Stimulated activated CD4-positive, alpha-beta T cell treated with anti-CD3 and anti-CD28 coated beads, TNF-alpha, amount 100 ng/mL, for 24 hours (primary cell): Measurements from ENCODE around the gene IGFBP3.
"Not testable (repeated sequence)": the region's sequence is repeated elsewhere in the genome, so short reads cannot be mapped to it uniquely, and the experiment has no call there.

Experiments used
- DNase-seq, 3 experiments: peaks; one replicate each; pipeline ENCODE4 v3.0.0-alpha.2; 2020; ENCODE audit warnings: low read depth in 3 of 3

Gene IGFBP3, protein sequence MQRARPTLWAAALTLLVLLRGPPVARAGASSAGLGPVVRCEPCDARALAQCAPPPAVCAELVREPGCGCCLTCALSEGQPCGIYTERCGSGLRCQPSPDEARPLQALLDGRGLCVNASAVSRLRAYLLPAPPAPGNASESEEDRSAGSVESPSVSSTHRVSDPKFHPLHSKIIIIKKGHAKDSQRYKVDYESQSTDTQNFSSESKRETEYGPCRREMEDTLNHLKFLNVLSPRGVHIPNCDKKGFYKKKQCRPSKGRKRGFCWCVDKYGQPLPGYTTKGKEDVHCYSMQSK

DNA sequence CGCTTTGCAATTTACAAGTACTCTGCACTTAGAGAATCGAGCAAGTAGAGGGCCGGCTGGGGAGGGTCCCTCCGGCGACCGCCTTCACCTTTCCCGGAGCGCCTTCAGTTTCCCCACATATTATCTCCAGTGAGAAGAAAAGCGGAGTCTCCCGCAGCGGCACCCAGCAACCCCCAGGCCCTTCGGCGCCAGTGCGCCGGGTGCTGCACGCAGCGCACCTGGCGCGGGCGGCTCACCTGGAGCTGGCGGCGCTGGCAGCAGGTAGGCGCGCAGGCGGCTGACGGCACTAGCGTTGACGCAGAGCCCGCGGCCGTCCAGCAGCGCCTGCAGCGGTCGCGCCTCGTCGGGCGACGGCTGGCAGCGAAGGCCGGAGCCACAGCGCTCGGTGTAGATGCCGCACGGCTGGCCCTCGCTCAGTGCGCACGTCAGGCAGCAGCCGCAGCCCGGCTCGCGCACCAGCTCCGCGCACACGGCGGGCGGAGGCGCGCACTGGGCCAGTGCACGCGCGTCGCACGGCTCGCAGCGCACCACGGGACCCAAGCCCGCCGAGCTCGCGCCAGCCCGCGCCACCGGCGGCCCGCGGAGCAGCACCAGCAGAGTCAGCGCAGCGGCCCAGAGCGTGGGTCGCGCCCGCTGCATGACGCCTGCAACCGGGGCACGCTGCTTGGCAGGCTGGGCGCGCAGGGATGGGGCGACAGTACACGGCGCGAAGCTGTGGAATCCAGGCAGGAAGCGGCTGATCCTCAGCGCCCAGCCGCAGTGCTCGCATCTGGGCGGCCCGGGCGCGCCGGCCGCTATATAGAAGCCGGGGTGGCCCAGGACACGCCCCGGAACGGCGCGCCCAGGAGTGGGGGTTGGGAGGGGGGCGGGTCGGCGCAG, at the start of gene IGFBP3:
TSS of gene IGFBP3 (minus strand) at position 771 of the 879 bp plus-strand sequence. CDS start at position 639, 132 bp downstream.
- no peak for DNase-seq

DNA sequence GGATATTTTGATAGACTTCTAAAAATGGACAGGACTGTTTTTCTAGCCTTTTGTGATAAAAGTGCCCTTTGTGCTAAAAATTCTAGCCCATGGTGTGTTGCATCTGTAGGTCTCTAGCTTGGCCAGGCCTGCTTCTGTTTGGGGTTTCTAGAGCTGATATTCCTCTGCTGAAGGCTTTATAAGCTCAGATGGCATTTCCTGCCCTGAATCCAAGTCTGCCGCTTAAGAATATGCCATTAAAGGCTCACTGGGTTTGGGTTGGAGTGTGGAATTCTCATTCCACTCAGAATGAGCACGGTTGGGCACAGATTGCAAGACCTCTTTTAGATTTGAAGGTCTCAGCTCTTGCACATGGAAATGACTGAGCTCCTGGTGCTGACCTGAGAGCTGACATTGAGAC, 49.4 kb upstream of the IGFBP3 start:
- DNase-seq: no peak

DNA sequence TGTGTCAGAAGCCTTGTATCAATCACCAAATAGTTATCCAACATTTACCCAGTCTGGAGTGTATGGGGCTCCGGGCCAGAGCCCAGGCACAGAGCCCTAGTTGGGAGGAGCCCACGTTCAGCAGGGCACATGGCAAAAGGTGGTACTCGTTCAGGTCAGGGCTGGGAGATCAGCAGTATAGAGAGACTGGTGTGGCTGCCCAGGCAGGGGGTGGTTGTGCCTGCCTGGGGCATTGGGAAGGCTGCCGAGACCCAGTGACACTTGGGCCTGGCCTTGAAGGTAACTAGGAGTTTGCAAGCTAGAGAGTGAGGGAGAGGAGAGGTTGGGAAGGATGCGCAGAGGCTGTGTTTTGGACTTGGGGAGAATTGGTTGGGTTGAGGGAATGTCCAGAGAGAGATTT, 48.9 kb upstream of the IGFBP3 start:
- no peak for DNase-seq

DNA sequence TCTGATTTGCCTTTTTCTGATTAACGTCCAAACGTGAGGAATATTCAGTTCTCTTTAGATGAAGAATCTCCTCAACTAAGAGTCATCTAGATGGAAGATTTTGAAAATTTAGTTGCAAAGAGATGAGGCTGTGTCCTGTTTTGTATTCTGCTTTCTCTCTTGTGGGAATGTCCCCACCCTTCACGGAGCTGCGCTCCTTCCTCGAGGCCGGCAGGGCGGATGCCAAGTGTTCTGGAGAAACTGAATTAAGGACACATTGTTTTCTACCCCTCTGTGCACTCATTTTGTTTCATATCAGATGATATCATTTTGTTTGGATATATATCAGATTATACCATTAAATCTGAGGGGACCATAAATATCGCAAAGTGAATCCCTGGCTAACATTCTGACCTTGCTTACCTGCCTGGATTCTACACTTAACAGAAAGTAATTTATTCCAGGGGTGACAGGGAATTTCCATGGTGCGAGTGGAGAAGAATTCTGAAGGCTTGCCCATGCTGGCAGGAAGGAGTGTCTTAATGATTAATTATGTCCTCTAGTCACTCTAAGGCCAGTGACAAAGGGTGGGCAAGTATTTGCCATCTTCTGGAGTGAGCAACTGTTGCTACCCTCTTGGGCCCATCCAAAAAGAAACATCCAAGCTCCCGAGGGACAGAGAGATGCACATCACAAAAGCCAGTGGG, 47.9 kb upstream of the IGFBP3 start:
- DNase-seq: no peak

DNA sequence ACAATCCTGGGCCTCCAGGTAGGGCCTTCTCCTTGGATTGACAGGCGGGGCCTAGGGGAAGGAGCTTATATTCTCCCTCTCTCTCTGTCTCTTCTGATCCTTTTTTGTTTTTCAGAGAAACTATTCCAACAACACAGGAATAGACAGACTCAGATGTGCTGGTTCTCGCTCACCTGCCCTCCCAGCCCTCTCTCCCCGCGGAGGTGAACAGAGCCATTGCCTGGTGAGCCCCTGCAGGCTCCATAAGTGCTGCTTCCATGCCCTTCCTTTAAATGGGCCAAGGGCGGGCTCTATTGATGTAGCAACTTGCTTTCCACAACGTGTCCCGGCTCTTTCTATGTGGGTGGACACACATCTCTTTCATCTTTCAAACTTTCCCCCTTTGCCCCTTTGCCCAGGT, 47.2 kb upstream of the IGFBP3 start:
- no peak for DNase-seq

DNA sequence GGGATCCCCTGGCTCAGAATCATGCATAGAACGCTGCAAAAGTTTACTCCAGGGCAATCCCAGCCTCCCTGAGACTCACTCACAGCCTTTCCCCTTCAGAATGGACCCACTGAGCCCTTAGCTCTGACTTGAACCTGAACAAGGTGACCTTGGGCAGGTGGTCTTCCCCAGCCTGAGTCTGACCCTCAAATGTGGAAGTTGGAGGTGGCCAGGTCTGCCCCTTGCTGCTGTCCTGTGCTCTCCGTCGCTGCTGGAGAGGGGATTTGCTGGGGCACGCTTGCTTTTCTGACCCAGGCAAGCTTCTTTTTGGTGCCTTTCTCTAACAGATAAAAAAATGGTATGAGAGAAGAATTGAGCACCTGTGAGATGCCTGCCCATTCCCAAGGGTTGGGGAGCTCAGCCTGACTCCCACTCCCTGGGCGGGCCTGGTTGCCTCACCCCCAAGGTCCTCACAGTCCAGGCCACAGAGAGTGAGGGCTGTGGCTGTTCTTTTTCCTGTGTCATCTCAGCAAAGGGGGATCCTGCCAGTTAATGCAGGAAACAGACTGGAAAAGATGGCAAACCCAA, 46.6 kb upstream of the IGFBP3 start:
- no peak for DNase-seq

DNA sequence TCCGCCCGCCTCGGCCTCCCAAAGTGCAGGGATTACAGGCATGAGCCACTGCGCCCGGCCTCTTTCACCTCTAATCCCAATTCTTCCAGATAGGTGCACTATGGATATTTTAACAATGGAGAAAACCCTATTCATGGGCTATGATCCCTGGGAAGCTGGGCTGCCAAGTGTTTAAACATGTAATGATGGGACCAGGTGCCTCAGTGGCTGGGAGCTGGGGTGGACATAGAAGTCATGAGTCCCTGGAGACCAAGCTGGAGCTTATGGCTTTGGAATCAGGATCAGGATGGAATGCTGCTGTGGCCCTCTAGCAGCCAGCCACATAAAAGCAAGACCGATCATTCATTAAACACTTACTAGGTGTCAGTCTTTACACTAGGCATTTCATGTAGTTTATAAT, 41.8 kb upstream of the IGFBP3 start:
- DNase-seq: no peak

DNA sequence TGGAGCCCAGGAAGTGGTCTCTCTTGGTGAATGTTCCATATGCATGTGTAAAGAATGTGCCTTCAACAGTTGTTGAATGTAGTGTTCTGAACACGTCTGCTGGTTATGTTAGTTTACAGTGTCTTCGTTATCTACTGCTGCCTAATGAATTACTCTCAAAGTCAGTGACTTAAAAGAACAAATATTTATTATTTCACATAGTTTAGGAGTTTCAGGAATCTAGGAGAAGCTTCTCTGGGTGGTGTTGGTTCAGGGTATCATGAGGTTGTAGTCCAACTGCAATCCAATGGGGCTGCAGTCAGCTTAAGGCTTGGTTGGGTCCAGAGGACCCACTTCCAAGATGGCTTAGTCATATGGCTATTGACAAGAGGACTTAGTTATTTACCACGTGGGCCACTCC, 36.6 kb upstream of the IGFBP3 start:
- no peak for DNase-seq

DNA sequence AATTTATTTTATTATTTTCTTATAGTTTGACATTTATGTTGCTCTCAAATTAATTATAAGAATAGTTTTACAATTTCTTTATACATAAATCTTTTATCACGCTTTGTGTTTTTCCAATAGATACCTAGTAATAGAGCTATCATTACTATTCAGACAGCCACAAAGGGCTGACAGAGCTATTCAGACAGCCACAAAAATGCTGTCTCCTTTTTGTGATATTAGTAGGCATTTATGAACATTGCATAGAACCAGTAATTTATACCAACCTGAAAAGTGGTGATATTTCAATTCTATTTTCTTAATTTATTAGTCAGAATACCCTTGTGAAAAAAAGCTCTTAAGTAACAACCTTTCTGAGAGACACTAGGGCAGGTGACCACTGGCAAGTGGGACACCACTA, 34.2 kb upstream of the IGFBP3 start:
- DNase-seq: no peak

DNA sequence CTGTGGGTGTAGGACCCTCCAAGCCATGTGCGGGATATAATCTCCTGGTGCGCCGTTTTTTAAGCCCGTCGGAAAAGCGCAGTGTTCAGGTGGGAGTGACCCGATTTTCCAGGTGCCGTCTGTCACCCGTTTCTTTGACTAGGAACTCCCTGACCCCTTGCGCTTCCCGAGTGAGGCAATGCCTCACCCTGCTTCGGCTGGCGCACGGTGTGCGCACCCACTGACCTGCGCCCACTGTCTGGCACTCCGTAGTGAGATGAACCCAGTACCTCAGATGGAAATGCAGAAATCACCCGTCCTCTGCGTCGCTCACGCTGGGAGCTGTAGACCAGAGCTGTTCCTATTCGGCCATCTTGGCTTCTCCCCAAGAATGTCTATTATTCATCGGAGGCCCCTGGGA, 32.0 kb upstream of the IGFBP3 start:
- DNase-seq: not testable (repeated sequence)

DNA sequence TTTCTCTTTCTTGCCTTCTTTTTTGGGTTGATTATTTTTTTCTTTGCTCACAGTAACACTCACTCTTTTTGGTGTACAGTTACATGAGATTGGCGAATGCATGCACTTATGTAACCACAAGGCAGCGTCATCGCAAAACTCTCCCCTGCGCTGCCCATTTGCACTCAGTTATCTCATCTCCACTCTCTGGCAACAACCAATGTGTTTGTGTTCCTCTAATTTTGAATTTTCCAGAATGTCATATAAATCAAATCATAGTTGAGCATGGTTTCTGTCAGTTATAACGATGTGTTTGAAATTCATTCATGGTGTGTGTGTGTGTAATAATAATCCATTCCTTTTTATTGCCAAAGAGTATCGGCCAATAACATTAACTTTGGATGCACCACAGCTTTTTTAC, 23.0 kb upstream of the IGFBP3 start:
- no peak for DNase-seq

DNA sequence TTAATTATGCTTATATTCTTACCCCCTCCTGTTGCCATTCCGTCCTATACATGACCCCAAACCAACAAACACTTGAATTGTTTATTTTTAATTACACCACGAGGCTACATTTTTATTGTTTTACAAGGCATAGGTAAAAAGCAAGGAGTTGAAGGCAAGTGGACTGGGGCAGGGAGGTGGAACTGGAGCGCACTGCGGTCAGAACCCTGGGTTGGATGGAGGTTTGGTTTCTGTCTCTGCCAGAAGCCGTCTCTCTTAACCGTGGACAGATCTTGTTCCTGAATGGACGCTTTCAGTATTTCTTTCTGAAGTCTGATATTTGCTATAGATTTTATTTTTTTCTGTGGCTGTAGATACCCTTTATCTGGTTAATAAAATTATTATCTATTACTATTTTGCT, 19.9 kb upstream of the IGFBP3 start:
- no peak for DNase-seq

DNA sequence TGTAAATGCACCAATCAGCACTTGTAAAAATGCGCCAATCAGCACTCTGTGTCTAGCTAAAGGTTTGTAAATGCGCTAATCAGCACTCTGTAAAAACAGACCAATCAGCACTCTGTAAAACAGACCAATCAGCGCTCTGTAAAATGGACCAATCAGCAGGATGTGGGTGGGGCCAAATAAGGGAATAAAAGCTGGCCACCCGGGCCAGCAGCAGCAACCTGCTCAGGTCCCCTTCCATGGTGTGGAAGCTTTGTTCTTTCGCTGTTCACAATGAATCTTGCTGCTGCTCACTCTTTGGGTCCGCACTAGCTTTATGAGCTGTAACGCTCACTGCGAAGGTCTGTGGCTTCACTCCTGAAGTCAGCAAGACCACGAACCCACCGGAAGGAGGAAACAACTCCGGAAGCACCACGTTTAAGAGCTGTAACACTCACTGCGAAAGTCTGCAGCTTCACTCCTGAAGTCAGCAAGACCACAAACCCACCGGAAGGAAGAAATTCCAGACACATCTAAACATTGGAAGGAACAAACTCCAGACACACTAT, 19.2 kb upstream of the IGFBP3 start:
- DNase-seq: peak in 1 of 3 experiments; percentile 32

DNA sequence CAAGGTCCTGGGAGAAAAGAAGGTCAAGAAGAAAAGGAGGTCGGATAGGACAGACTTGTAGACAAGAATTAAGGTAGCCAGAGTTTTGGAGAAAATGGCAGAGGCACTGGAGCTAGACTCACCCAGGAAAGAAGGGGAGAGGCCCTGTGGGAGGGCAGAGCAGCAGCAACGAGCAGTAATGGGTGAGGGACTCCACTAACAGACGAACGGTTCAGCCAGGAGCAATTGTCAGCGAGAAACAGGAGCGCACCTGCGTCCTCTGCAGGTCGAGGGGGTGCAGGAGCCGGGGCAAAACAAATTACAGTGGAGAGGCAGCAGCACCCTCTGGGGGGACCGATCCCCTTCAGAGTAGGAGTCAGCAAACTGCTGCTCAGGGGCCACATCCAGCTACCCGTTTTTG, 18.5 kb upstream of the IGFBP3 start:
- DNase-seq: no peak

DNA sequence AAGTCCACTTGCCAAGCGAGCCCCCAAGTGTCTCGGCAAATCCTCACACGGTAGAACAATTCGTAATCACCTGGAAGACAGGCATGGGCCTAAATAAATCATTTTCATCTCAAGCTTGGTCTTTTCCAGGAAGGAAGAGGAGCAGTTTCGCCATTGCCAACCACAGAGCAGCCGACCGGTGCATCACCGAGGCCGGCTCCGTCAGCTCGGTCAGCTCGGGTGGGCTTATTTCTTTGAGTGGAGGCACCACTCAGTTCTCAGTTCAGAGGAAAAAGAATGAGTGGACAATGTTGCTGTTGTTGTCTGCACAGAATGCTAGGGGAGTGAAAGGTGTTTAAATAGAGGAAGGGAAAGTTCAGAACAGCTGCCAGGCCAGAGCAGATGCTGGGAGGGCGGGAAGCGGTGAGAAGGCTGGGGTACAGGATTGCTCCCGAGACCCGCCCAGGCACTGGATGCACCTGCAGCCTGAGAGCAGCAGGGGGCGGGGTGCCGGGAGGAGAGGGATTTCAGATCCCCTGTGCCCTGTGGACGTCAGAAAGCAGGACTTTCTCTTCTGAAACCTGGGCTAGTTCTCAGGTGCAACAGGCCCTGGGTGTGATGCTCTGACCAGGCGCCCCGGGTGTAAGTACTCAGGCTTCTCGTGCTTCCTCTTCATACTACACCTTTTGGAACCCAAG, 17.7 kb upstream of the IGFBP3 start:
- DNase-seq: no peak

DNA sequence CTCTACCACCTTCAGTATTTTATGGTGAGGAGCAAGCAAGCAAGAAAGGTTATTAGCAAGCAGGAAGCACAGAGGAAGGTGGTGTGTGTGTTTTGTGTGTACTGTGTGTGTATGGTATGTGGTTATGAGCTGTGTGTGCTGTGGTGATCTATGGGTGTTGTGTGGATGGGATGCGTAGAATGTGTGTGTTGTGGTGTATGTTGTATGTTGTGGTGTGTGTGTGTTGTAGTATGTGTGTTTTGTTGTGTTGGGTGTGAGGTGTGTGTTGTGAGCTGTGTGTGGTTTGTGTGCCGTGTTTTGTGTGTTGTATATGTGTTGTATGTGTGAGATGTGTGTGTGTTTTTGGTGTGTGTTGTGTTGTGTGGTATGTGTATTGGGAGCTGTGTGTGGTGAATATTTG, 16.8 kb upstream of the IGFBP3 start:
- no peak for DNase-seq

DNA sequence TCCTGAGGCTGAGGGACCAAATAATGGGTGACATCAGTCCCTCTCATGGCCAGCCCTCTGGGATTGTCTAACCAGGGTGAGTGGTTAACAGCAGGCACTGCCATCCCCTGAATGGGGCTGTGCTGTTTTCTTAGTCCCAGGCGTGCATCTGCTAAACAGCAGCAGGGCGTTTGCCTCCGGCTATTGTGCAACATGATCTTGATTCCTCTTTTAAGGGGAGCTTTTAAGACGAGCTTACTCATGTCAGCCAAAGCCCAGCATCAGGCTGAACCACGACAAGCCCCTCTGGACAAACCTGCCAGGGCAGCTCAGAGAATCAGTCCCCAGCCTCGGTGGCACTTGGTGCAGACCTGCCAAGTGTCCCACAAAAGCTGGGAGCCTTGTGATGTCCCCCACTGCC, 16.2 kb upstream of the IGFBP3 start:
- no peak for DNase-seq

DNA sequence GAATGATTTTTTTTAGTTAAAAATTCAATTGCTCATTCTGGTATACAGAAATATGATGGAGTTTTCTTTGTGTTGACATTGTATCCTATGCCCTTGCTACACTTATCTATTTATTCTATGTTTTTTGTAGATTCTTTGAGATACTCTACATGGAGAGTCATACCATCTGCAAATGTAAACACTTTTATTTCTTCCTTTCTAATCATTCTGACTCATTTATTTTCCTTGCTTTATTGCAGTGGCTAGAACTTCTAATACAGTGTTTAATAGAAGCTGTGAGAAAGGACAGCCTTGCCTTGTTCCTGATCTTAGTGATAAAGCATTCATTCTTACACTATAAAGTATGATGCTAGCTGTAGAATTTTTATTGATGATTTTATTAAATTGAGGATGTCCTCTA, 9.9 kb upstream of the IGFBP3 start:
- DNase-seq: no peak

DNA sequence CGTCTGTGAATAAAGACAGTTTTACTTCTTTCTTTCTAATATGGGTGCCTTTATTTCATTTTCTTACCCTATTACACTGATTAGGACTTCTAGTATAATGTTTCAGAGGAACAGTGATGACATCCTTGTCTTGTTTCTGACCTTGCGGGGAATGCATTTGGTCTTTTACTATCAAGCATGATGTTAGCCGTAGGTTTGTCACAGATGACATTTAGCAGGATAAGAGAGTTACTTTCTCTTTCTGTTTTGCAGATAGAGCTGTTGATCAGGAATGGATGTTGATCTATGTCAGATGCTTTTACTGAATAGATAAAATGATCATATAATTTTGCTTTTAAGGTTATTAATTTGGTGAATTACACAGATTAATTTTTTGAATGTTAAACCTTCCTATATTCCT, 6.6 kb upstream of the IGFBP3 start:
- no peak for DNase-seq

DNA sequence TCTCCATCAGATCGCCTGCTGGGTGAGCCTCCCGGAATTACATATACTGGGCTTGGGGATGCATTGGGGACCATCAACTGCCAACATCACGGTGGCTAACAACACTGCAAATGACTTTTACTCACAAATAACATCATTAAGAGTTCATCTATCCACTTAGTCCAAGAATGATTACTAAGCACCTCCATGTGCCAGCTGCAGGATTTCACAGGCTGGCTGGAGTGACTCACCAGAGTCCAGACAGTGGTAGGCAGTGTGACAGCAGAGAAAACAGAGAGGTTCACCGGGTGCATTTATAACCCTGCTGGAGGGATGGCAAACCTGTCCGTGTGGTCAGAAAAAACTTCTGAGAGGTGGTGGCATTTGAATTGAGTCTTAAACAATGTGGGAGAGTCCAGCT, 3.2 kb upstream of the IGFBP3 start:
- no peak for DNase-seq

DNA sequence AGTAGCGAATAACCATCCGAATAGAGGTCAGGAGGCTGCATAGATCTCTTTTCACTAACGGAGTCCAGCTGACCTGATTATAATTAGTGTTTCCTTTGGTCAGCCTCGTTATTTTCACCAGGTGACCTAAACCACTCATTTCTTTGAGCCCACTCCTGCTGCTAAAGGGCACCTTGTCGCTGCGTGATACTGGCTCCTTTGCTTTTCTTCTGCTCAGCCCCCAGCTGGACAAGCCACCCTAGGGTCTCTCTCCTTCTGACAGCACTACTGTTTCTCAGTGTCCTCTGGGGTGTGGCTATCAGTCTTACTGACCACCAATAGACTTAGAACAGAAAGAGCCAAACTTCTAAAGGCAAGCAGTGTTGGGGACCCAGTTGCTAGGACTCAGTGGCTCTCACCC, 2.7 kb upstream of the IGFBP3 start:
- DNase-seq: no peak
